Amygdala (tissue), 56 donors: ENCODE data around the gene CCDC192.

ENCODE experiments used
- DNase-seq, 56 donors: peaks; one replicate each; lab custom pipeline; 2025; lab: John Stamatoyannopoulos, UW

The CCDC192 gene

DNA sequence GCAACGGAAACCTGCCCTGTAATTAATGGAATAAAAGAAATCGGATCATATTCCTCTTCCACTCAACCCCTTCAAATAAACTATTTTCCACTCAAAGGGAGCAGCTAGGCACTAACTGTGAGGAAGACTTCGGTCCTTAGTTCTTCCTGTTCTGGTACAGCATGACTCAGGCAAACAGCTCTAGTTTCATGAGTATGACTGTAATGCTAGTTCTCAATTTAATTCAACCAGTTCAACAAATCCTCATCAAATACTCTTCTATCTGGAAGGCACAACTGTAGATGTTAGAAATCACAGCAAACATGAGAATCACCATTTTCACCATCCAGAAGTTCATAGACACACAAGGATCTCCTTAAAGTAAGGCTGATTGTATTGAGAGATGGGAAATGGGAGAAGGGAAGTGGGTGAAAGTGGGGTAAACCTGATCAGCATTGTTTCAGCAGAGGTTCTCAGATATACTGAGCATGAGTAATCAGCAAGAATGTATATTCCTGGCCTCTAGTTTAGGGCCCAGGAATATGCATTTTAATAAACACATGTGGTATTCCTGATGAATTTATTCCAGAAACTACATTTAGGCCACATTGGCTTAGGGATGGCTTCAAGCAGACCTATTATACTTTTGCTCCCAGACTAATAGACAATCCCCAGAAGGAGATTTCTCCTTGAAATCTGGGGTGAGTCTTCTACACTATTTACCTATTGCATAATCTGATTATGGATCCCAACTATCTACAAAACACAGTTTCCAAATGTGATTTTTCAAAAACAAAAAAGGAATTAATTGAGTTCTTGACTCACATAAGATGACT, 239.3 kb downstream of the CCDC192 start:
- DNase-seq, result no peak

DNA sequence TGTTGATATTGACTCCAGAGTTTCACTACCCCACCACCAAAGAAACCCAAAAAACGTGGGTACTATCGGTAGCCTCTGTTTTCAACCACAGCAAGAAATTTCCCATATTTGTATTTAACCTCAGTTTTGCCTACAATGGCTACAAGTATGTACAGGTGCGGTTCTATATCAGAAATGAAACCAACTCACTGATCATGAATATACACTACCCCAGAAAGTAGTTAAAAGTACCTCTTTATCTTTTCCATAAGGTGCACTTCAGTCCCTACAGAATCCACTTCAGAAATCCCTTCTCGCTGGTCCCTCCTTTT, 239.8 kb downstream of the CCDC192 start:
- DNase-seq, result no peak

DNA sequence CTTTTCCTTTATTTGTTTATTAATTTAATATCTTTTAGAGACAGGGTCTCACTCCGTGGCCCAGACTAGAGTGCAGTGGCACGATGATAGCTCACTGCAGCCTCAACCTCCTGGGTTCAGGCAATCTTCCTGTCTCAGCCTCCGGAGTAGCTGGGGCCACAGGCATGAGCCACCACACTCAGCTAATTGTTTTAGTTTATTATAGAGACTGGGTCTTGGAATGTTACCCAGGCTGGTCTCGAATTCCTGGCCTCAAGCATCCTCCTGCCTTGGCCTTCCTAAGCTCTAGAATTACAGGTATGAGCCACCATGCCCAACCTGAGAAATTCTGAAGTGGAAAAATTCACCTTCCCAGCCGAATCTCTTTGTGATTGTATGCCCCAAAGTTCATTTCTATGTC, 240.9 kb downstream of the CCDC192 start:
- no peak for DNase-seq

DNA sequence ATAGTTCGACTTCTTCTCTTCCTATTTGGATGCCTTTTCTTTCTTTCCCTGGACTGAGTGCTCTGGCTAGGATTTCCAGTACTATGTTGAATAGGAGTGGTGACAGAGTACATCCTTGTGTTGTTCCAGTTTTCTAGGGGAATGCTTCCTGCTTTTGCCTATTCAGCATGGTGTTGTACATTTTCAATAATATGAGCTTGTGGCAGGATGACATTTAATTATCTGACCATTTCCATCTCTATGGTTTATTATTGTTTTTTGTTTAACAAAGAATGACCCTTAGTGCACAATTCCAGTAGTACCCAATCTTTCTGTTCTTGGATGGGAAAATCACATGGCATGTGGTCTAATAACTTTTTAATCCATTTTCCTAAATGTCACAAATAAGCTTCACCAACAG, 244.8 kb downstream of the CCDC192 start:
- DNase-seq, result no peak

DNA sequence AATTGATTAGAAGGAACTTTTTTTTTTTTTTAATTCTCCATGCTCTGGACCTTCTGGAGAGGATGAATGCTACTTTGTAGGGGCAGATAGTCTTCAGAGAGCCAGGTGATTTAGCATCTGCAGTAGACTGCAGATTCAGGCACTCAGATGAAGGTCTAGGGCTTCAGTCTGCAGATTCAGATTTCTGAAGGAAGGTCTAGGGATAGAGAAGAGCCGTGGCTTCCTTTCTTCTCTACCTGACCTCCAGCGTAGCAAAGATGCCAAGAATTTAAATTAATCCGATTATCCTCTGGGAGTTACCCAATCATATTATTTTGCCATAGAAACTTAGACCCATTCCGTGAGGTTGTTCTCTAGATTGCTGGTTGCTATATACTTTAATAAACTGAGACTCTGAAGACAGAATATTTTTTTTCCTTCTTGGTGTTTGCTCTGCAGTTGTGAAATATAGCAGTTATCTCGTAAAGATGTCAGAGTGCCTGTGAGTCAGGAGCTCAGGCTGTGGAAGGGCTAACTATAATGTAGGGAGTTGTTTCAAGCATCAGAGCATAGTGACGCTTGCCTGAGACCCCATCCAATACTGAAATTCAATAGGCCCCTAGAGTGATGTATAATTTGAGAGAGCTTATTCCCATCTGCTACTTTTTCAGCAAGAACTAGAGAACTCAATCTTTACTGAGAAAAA, 247.7 kb downstream of the CCDC192 start:
- DNase-seq, result no peak

DNA sequence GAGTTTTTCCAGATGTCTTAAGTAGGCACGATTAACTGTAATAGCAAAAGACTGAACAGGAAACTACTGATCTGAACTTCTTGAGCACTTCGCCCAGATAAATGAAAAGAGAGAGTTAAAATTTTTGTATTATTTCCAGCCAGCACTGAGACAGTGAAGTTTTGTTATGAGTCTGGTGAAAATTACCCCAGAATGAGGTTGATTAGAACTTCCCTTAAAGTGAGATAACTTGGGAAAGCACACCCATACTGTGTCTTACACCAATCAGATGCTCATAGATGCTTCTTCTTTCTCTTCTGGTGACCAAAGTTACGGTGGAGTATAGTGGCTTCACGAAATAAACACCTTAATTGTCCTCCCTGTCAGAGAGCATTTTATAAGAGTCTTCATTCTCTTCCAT, 248.6 kb downstream of the CCDC192 start:
- no peak for DNase-seq

DNA sequence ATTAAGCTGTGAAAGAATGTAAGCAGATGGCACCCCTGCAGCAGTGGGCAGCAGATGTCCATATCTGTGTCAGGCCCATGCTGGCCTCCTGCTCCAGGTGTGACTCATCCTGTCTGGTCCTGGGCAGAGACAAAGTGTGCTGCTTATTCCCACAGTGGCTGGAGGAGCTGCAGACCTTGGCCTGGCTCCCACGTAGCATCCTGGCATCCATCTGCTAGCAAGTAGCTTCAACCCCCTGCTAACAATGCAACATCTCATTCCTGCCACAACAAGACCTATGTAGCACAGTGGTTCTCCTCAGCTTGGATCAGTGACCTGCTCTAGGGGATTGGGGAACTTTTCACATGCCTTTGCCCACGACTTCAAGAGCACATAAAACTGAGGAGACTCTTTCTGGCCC, 254.0 kb downstream of the CCDC192 start:
- DNase-seq, result peak in 9 of 56 donors; percentile 4 to 33 (median 10)

DNA sequence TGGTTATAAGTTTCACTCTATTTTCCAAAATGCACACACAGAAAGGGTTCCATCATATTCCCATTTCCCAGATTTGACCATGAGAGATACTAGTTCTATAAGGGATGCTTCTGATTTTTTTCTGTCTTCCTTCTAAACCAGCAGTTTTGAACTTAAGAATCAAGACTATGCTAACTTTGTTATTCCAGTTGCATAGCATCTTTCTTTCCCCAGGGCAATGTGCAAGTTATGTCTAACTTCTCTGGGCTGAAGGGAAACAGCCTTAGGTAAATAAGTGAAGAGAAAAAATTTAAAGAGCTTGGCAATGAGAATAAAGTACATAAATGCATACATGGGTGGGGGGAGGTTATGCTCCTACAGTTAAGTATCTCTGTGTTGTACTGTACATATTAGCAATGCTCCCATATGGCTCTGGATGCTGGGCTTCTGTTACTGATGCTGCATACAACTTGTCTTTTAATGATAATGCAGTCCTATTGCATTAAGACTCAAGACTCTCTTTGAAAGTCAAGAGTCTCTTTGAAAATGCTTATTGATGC, 254.6 kb downstream of the CCDC192 start:
- DNase-seq, result no peak

DNA sequence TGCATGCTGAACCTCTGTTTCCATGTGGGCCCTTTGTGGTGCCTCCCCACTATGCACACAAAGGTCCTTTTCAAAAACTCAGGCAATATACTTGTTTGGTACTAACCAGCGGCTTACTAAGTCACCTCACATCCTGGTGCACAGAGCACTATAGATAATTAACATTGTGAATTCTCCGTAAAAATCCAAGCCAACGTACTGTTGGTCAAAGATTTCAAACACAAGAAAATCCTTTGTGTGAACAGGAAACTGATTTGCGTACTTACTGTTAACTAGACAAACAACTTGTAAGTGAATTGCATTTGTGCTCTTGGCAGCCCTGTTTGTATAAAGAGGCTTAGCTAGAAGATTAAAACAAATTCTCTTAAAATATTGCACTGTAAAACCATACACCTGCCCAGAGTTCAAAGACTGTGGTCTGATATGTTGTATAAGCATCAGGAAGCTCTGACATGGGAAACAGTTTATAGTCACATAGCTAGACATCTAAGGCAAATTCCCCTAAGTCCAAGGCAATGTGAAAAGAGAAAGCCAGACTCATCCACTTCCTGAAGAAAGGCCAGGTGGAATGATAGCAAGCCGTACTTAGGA, 255.3 kb downstream of the CCDC192 start:
- no peak for DNase-seq

DNA sequence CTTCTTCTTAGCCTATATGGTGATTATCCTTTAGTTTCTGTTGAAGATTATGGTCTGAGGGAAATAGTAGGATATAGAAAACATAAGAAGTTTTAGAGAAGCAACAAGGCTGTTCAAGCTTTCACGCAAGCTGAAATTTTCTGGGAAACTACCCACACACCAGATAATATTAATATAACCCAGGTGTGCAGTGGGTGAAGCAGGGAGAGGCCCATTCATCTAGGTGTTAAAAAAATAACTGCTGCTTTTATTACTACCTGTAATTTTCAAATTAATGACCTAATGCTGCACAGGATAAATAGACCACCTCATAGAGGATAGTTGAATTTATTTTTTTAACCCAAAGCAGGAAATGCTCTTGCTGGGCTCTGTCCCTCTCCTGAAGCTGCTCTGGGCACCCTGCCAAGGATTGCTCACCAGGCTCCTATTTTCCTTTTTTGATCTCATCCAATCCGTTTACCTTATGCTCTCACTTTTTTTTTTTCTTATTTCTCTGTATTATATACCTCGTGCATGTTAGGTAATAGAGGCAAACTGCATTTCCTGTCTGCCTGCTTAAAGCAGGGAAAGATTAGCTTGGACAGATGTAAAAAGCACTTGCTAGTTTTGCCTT, 256.1 kb downstream of the CCDC192 start:
- peak in 19 of 56 donors; percentile 3 to 54 (median 27) for DNase-seq

DNA sequence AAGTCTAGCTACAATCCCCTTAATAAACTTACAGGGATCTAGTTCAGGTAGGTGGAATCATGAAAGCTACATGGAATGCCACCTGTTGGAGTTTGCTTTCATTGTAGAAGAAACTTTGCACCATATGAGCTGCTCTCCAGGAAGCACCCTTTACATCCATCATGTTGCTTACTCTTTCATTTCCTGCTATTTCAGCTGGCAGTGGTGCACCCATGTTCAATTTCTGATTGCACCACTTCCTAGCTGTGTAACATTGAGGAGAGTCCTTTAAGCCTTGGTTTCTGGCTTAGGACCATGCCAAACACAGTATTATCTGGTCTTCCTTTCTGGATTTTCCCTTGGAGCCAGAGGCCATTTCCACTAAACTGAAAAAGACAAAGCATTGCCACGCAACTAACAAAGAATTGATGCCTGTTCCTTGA, 257.1 kb downstream of the CCDC192 start:
- no peak for DNase-seq

DNA sequence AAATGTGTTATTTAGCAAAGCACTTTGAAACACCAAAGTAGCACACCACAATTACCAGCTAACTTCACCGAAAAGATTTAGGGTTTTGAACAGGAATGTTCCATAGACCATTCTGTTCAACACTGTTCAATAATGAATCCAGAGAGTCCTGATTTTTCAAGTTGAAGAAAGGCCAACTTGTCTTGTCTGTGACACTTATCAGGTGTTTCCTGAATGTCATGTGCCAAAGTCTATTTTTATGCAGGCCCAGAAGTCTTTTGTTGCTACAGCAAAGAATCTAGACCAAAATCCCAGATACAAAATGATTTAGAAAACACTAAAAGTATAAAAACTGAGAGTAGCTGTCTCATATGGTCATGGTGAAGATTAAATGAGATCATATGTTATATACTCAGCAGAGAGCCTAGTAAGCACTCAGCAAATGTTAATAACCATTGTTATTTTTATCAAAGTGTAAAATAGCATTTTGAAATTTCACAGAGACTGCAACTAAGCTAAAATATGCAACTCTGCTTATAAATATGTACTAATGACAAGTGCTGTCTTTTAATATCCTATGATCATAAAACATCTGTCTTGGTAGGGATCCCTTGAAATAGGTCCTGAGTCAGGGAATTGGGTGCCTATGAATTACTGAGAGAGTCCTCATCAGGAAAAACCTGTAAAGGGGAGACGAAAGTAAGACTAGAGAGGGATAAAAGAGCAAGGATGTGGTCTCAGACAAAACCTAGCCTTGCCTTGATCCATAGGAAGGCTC, 258.0 kb downstream of the CCDC192 start:
- no peak for DNase-seq

DNA sequence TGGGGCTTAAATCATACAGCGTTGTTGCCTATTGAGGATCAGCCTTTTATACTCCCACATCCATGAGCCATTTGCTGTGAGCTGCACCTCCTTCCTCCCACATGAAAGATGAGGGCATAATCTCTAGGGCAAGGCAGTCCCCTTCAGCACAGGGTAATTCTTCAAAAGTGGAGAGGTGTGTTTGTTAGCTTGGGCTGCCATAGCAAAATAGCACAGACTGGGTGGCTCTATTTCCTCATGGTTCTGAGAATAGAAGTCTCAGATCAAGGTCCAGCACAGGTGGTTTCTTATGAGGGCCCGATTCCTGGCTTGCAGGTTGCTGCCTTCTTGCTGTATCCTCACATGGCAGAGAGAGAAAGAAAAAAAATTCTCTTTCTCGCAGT, 258.6 kb downstream of the CCDC192 start:
- DNase-seq, result no peak

DNA sequence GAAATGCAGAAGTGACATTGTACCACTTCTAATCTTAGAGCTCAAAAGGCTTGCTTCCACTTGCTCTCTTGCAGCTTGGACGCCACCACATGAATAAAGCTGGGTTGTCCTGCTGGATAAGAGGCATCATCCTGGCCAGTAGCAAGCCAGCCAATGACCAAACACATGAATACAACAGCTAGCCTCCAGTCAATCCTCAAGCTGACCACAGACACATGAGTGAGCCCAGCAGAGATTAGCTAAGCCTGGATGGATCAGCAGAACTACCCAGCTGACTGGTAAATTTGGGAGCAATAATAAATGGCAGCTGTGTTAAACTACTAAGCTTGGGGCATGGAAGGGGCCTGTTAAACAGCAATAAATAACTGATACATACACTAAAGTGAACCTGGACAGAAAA, 259.3 kb downstream of the CCDC192 start:
- DNase-seq, result no peak

DNA sequence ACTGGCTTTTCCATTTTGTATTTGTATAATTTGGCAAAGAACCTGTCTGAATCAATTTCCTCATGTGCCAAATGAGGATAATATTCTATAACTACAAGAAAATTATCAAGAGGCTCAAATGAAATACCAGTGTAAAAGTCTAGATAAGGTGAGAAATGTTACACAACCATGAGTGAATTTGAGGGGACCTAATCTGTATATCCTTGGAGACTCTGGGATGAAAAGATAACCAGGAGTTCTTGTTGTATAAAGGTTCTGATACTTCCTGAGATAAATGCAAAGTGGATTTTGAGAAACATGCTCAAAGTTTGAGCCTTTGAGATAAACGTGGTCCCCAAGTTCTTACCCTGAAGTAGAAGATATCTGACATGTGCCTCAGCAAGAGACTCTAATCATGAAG, 260.0 kb downstream of the CCDC192 start:
- no peak for DNase-seq

DNA sequence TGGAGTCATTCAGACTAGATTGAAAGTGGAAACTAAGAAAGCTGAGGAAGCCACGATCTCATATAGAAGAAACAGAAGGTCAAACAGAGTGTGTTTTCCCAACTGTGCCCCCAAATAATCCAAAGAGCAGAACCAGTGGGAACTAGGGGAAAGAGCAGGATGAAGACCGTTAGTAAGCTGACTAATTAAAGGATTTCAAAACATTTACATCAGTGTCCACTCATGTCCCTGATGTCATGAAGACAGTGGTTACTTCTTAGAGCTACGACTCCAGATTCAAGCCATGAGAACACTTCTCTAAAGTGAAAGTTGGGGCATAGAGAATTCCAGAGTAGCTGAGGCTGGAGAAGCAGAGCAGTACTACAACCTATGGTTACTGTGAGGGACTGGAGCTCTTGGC, 260.7 kb downstream of the CCDC192 start:
- DNase-seq, result no peak

DNA sequence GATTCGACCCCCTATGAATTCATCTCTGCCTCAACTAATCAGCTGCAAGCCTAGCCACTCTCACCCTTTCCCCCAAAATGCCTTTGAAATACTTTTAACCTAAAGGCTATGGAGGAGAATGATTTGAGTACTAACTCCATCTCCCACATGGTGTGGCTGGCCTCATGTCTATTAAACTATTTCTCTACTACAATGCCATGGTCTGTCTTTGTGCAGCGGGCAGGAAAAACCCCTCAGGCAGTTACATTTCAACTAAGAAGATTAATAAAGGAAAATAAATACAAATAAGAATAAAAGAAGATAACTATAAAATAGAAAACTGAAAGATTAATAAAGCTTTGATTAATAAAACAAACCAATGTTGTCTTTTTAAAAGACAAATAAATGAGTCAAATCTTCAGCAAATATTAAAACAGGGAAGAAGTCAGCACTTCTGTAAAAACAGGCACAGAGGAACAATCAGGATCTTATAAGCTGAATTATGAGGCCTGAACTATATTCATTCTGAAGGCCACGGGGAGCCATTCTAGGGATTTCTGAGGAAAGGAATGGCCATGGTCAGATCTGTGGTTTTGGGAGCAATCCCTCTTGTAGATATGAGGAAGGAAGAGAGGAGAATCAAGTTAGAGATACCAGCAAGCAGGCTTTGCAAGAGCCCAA, 264.3 kb downstream of the CCDC192 start:
- DNase-seq, result no peak

DNA sequence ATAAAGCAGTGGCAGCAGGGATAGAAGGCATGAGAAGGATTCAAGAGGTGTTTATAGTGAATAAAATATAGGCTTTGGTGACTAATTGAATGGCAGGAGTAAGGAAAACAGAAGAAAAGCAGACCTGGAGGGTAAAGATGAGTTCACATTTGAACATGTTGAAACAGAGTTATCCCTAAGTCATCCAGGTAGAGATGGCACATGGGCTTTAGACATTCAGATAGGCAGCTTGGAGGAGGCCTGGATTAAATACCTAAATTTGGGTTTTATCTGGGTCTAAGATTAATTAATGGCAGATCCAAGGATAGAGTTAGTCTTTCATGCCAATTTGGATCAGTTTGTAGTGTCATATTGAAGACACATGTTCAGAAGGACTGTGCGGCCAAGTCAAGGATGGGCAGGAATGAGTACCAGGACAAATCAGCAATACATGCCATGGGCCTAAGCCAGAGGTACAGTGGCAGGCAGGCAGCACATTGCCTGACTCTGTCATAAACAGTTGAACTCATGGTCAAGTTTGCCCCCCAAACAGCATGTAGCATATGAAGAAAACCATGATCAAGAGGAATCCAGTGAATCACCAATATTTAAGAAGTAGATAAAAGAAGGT, 264.9 kb downstream of the CCDC192 start:
- no peak for DNase-seq

DNA sequence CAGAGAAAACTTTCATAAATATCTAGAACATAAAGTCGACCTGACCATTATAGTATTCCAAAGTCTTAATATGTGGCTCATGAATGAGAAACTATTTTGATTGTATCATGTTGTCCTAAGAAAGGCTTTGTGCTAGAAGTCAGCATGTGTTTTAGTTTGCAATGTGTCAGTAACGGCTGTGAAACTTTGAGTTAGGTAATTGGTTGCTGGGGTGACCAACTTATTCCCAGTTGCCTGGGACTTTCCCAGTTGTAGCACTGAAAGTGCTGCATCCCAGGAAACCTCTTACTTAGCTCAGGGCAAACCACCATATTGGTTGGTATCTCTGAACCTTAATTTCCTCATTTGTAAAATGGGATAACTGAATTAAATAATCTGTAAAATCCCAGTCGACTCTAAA, 265.8 kb downstream of the CCDC192 start:
- DNase-seq, result no peak

DNA sequence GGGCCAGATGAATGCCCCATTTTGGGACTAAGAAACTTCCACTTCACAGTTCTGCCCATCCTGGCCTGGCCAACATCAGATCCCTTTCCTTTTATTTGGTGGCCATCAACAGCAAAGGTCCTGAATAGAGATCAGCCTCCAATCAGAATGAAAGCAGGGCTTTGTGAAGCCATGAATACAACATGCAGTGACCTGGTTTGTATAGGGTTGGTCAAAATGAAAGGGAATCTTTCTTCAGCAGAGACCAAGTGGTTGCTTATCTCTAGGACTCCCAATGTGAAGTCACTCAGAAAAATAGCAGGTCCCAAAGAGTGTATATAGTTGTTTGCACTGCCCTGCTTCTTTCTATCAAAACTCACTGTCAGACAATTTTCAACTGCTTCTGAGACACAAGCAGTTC, 266.5 kb downstream of the CCDC192 start:
- DNase-seq, result peak in 1 of 56 donors; percentile 18
